ENCODE measurements around the gene GPC6.
"Not testable (repeated sequence)": the region's sequence is repeated elsewhere in the genome, so short reads cannot be mapped to it uniquely, and the experiment has no call there.

The GPC6 gene

GRCh38 chr13:94192431-94192975 is 965.9 kb downstream of the GPC6 start:
- DNase-seq = no peak

- no peak for DNase-seq
These were observed 969.1 kb downstream of the GPC6 start for GRCh38 chr13:94195715-94196114.

GRCh38 chr13:94196413-94196812 is 969.8 kb downstream of the GPC6 start:
- DNase-seq = no peak

- DNase-seq = no peak
These were observed 972.1 kb downstream of the GPC6 start for GRCh38 chr13:94198681-94199080.

GRCh38 chr13:94199135-94199534 is 972.5 kb downstream of the GPC6 start:
- DNase-seq = no peak

- no peak for DNase-seq
These were observed 974.4 kb downstream of the GPC6 start for GRCh38 chr13:94201022-94201421.

- no peak for DNase-seq
These were observed 977.6 kb downstream of the GPC6 start for GRCh38 chr13:94204163-94204562.

GRCh38 chr13:94204946-94205345 is 978.3 kb downstream of the GPC6 start:
- DNase-seq = no peak

- DNase-seq = no peak
These were observed 979.3 kb downstream of the GPC6 start for GRCh38 chr13:94205896-94206295.

- no peak for DNase-seq
These were observed 982.5 kb downstream of the GPC6 start for GRCh38 chr13:94209117-94209516.

- DNase-seq = not testable (repeated sequence)
These were observed 983.3 kb downstream of the GPC6 start for GRCh38 chr13:94209913-94210312.

- no peak for DNase-seq
These were observed 984.2 kb downstream of the GPC6 start for GRCh38 chr13:94210816-94211215.

- DNase-seq = no peak
These were observed 985.6 kb downstream of the GPC6 start for GRCh38 chr13:94212196-94212595.

GRCh38 chr13:94214121-94214520 is 987.5 kb downstream of the GPC6 start:
- DNase-seq = no peak

- DNase-seq = no peak
These were observed 988.4 kb downstream of the GPC6 start for GRCh38 chr13:94214975-94215374.

GRCh38 chr13:94216476-94216875 is 989.9 kb downstream of the GPC6 start:
- no peak for DNase-seq

GRCh38 chr13:94217370-94217769 is 990.8 kb downstream of the GPC6 start:
- DNase-seq = no peak

- no peak for DNase-seq
These were observed 991.9 kb downstream of the GPC6 start for GRCh38 chr13:94218537-94218936.

GRCh38 chr13:94218951-94219350 is 992.3 kb downstream of the GPC6 start:
- no peak for DNase-seq

GRCh38 chr13:94224670-94225069 is 998.1 kb downstream of the GPC6 start:
- DNase-seq = no peak

- no peak for DNase-seq
These were observed 1000.8 kb downstream of the GPC6 start for GRCh38 chr13:94227255-94227879.

- no peak for DNase-seq
These were observed 1002.2 kb downstream of the GPC6 start for GRCh38 chr13:94228763-94229162.

- no peak for DNase-seq
These were observed 1005.7 kb downstream of the GPC6 start for GRCh38 chr13:94232161-94232950.

GRCh38 chr13:94232956-94233355 is 1006.3 kb downstream of the GPC6 start:
- no peak for DNase-seq

Data from MV-4-11 (cell line).